A549 (cell line): ENCODE measurements around the gene METTL9.

Experiments used
- EP300 ChIP-seq, 2 experiments: fragments of >200 bp; sonication (Bioruptor Twin); formaldehyde crosslinking; IDR thresholded peaks; 2 replicates in 1 of 2; 3 replicates in 1 of 2; pipeline ENCODE4 v1.6.1; 2016 to 2017
- KDM1A ChIP-seq: fragments of 200-600 bp; sonication (generic); IDR thresholded peaks from 2 replicates; pipeline ENCODE4 v1.6.1; 2016; ENCODE audit warnings: low read depth, mild to moderate bottlenecking
- RNF2 ChIP-seq: fragments of 200-600 bp; sonication (generic); IDR thresholded peaks from 2 replicates; pipeline ENCODE4 v1.6.1; 2016; ENCODE audit warnings: low read depth, mild to moderate bottlenecking, antibody characterized with exemption, moderate library complexity, borderline replicate concordance
- ZFP36 ChIP-seq: fragments of 450-650 bp; IDR thresholded peaks from 2 replicates; pipeline ENCODE4 v1.6.1; 2014; ENCODE audit warnings: borderline replicate concordance; ENCODE audit not compliant: partially characterized antibody
- TF ChIP-seq, protein P1 (sequence below): fragments of >200 bp; sonication (Bioruptor Twin); formaldehyde crosslinking; IDR thresholded peaks from 3 replicates; pipeline ENCODE4 v1.5.1; 2016

DNA sequence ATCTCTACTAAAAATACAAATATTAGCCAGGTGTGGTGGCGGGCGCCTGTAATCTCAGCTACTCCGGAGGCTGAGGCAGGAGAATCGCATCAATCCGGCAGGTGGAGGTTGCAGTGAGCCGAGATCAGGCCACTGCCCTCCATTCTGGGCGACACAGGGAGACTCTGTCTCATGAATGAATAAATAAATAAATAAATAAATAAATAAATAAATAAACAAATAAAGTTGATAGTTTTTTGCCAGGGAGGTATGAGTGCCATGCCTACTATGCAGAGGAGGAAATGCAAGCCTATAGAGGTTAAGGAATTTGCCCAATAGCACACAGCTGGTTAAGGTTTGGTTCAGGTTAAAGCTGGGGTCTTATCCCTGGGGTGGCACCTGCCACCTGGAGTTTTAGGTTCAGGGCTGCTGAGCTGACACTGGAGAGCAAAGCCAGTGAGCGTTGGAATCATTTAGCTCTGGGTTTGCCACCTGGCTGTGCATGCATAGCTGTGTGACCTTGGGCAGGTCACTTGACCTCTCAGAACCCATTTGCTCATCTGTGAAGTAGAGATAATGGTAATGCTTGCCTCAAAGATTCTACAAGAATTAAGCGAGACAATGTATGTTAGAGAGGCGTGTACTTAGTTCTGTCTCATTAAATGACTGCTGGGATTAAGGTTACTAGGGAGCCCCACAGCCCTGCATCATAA lies 65.6 kb downstream of the METTL9 start:
- no peak for TF ChIP-seq KDM1A
- TF ChIP-seq ZFP36, result no peak
- TF ChIP-seq, protein P1, sequence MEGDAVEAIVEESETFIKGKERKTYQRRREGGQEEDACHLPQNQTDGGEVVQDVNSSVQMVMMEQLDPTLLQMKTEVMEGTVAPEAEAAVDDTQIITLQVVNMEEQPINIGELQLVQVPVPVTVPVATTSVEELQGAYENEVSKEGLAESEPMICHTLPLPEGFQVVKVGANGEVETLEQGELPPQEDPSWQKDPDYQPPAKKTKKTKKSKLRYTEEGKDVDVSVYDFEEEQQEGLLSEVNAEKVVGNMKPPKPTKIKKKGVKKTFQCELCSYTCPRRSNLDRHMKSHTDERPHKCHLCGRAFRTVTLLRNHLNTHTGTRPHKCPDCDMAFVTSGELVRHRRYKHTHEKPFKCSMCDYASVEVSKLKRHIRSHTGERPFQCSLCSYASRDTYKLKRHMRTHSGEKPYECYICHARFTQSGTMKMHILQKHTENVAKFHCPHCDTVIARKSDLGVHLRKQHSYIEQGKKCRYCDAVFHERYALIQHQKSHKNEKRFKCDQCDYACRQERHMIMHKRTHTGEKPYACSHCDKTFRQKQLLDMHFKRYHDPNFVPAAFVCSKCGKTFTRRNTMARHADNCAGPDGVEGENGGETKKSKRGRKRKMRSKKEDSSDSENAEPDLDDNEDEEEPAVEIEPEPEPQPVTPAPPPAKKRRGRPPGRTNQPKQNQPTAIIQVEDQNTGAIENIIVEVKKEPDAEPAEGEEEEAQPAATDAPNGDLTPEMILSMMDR, result no peak
- TF ChIP-seq EP300 (IDR thresholded peaks at IDR 0.05), result no peak
- TF ChIP-seq RNF2, result no peak
